ENCODE measurements around the gene GJD3. TPM values are rescaled to one million over a fixed set of nuclear protein-coding genes. Genes with fewer than 3 reads are reported as not detected.
"Not testable (repeated sequence)": the region's sequence is repeated elsewhere in the genome, so short reads cannot be mapped to it uniquely, and the experiment has no call there.

Gene GJD3
- total and polyA plus RNA-seq, 9 of the 15 experiments (the other 6 are each of a cell fraction or from before 2014, with no cell fraction given), result 0.17 to 0.38 TPM; not detected in 7

- DNase-seq (ENCODE audit: extremely low read depth in 1 of 4, low spot score in 3 of 4); H3K4me3 ChIP-seq; H3K4me2 ChIP-seq (ENCODE audit: insufficient read depth, low read length); H3K79me2 ChIP-seq (ENCODE audit: control insufficient read depth, insufficient read depth, low read length); H2AFZ ChIP-seq (ENCODE audit: low read depth, low read length); H3K4me1 ChIP-seq (replicated peaks in 1 of 2; ENCODE audit: control insufficient read depth in 2 of 2, insufficient read depth in 2 of 2, low read length in 2 of 2); H3K27me3 ChIP-seq (ENCODE audit: control insufficient read depth in 2 of 2, insufficient read depth in 2 of 2, low read length in 2 of 2); H3K9ac ChIP-seq (ENCODE audit: insufficient read depth in 1 of 2, low read depth in 2 of 2, low read length in 2 of 2); H3K36me3 ChIP-seq (ENCODE audit: control insufficient read depth, insufficient read depth, low read length); H3K27ac ChIP-seq (ENCODE audit: extremely low read depth, low read depth, low read length); H3K9me3 ChIP-seq (replicated peaks; ENCODE audit: control insufficient read depth, insufficient read depth, low read depth, low read length); intact Hi-C loops (cut with micrococcal nuclease); FAIRE-seq; H3K9me1 ChIP-seq (ENCODE audit: control insufficient read depth, insufficient read depth, low read length); H4K20me1 ChIP-seq (replicated peaks; ENCODE audit: control insufficient read depth, insufficient read depth, low read length); in situ Hi-C loops (cut with MboI); BruUV-seq (replicated peaks); ATAC-seq; CTCF ChIA-PET (ENCODE audit: low intra/inter-chr PET ratio); TF ChIP-seq NR2C2 (CRISPR knock-in tag; IDR thresholded peaks at IDR 0.05); TEAD4 (CRISPR knock-in tag; IDR thresholded peaks at IDR 0.05; ENCODE audit: borderline replicate concordance): not testable (repeated sequence)
- WGBS (ENCODE audit: insufficient coverage, low coverage, missing lambda C conversion rate), result 20% methylated on average over 4 of the region's 4 CpGs
- POLR2A ChIA-PET, result interaction anchor here (1.5 kb wide), 1 partner anchor 8 kb away, joined by 5 read pairs; no protein-coding TSS in a partner anchor
- peak; percentile 85; the same call in 1 of the 2 replicates for TF ChIP-seq ZNF583 (CRISPR knock-in tag; IDR thresholded peaks at IDR 0.05)
- peak; percentile 43; the same call in 1 of the 2 replicates for TF ChIP-seq ESRRA (IDR thresholded peaks at IDR 0.05; ENCODE audit: borderline replicate concordance, low read depth)
- TF ChIP-seq ZEB2 (IDR thresholded peaks at IDR 0.05), result 0 out of 2 replicates have a peak, but pooled peaks have one; percentile 27
- TF ChIP-seq ZNF41 (CRISPR knock-in tag; conservative IDR thresholded peaks at IDR 0.05), result peak; percentile 44; the same call in 1 of the 2 replicates
- TF ChIP-seq TRIM28 (IDR thresholded peaks at IDR 0.05), result peak; percentile 90
- 0 out of 2 replicates have a peak, but pooled peaks have one; percentile 44 for TF ChIP-seq ZFP1 (CRISPR knock-in tag; IDR thresholded peaks at IDR 0.05)
- TF ChIP-seq ZNF449 (CRISPR knock-in tag; IDR thresholded peaks at IDR 0.05), result peak; percentile 69; the same call in 1 of the 2 replicates
- TF ChIP-seq ZBTB34 (CRISPR knock-in tag; IDR thresholded peaks at IDR 0.05), result peak; percentile 63; the same call in 1 of the 2 replicates
- peak; percentile 45; the same call in 1 of the 2 replicates for TF ChIP-seq ARID1B (IDR thresholded peaks at IDR 0.05)
- TF ChIP-seq NR2C2 (tag; IDR thresholded peaks at IDR 0.05), result peak; percentile 34; the same call in 1 of the 2 replicates
- peak; percentile 29; the same call in 1 of the 2 replicates for TF ChIP-seq CBX1 (IDR thresholded peaks at IDR 0.05; ENCODE audit: low read depth)
- TF ChIP-seq ZNF668 (CRISPR knock-in tag; IDR thresholded peaks at IDR 0.05), result peak; percentile 81; the same call in 1 of the 2 replicates
- TF ChIP-seq TEAD4 (IDR thresholded peaks at IDR 0.05; ENCODE audit: low read length), result peak; percentile 10; the same call in 1 of the 2 replicates
- peak in 1 of 3 experiments; percentile 31 for TF ChIP-seq YY1 (IDR thresholded peaks at IDR 0.05; ENCODE audit: borderline replicate concordance in 1 of 3, control insufficient read depth in 1 of 3, extremely low read depth in 1 of 3, insufficient read depth in 3 of 3, insufficient read length in 1 of 3, insufficient replicate concordance in 2 of 3, low read depth in 1 of 3, low read length in 2 of 3)
- 0 out of 2 replicates have a peak, but pooled peaks have one; percentile 25 for TF ChIP-seq PYGO2 (tag; IDR thresholded peaks at IDR 0.05)
- 0 out of 2 replicates have a peak, but pooled peaks have one; percentile 63 for TF ChIP-seq CBX5 (IDR thresholded peaks at IDR 0.05; ENCODE audit: borderline replicate concordance, low read depth)
- TF ChIP-seq ILK (tag; IDR thresholded peaks at IDR 0.05; ENCODE audit: borderline replicate concordance, low read depth), result 0 out of 2 replicates have a peak, but pooled peaks have one; percentile 14
Observed at GRCh38 chr17:40372644-40373043, 8.1 kb upstream of the GJD3 start.

Measured in K562 (cell line).